HAP-1 (cell line): ENCODE measurements around the gene HERPUD2.
A peak's percentile ranks its signal among the peaks of the same experiment; 100 is the strongest.

Source experiments
- DNase-seq, 2 experiments: peaks; one replicate each; pipeline ENCODE4 v3.0.0-alpha.2; 2016 to 2020; ENCODE audit warnings: low spot score in 2 of 2
- H3K27me3 ChIP-seq: fragments of 250-450 bp; sonication (Bioruptor Pico); 2 replicates; pipeline ENCODE4 v1.5.1; 2020; ENCODE audit warnings: low read depth, mild to moderate bottlenecking, moderate library complexity
- H3K36me3 ChIP-seq: fragments of 250-450 bp; sonication (Bioruptor Pico); replicated peaks from 2 replicates; pipeline ENCODE4 v1.5.1; 2020; ENCODE audit warnings: mild to moderate bottlenecking
- H3K4me1 ChIP-seq: fragments of 250-450 bp; sonication (Bioruptor Pico); 2 replicates; pipeline ENCODE4 v1.5.1; 2020; ENCODE audit warnings: mild to moderate bottlenecking
- H3K4me3 ChIP-seq: fragments of 250-450 bp; sonication (Bioruptor Pico); 2 replicates; pipeline ENCODE4 v1.5.1; 2020; ENCODE audit warnings: mild to moderate bottlenecking, moderate library complexity
- H3K9me3 ChIP-seq: fragments of 250-450 bp; sonication (Bioruptor Pico); 2 replicates; pipeline ENCODE4 v1.5.1; 2020; ENCODE audit warnings: mild to moderate bottlenecking, moderate library complexity
- in situ Hi-C: fragments of 300-500 bp; cut with MboI; formaldehyde crosslinking; loops from 3 replicates; pipeline ENCODE4 v1.14.3; 2020; ENCODE audit warnings: low sequenced_read_pairs, inconsistent platforms, mixed read lengths

Gene HERPUD2

DNA sequence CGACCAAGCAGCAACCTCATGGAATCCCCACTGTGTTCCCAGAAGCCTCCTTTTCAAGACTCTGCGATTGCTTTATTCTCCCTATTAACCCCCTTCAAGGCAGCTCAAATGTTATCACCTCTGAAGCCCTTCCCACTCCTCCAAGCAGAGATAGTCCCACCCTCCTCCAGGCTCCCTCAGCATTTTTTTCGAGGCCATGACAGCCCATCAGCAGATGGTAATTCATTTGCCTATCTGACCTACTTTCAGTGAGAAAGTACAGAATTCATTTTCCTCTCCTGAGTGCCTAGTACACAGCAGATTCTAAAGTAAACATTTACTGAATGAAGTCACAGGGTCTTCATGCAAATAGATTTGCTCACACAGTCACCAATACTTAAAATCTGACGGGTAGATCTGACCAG is 47.8 kb downstream of the HERPUD2 start:
- Histone ChIP-seq H3K27me3 (no peaks in the 10 kb centered on the region), H3K4me3 (no peak overlapping the region), H3K9me3 (no peaks in the 10 kb centered on the region), H3K4me1 (peaks cover 8% of the 10 kb centered on the region), H3K36me3 (no peaks in the 10 kb centered on the region)
- no peak for DNase-seq
- in situ Hi-C loops, result no loop called here

DNA sequence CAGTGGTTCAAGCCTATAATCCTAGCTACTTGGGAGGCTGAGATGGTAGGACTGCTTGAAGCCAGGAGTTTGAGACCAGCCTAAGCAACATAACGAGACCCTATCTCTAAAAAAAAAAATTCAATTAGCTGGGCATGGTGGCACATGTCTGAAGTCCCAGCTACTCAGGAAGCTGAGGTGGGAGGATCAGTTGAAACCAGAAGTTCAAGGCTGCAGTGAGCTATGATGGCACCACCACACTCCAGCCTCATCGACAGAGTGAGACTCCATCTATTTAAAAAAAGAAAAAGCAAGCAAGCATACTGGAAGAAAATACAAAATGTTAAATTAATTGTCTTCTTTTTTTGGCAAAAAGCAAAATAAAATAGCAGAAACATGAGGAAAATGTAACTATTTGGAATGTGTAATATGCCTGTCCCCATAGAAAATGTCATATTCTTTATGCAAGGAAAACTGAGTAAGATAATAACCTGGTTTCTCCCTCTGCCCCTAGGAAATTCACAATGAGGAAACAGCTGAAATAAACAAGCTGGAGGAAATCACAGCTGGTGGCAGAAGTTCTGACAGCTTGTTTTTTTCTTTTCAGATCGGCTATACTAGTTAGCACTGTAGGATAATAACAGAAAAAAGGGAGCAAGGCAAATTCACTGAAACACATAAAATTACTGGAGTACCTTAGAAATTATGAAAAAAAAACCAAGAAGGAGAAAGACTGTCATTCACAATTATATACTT is 48.5 kb downstream of the HERPUD2 start:
- DNase-seq, result no peak

DNA sequence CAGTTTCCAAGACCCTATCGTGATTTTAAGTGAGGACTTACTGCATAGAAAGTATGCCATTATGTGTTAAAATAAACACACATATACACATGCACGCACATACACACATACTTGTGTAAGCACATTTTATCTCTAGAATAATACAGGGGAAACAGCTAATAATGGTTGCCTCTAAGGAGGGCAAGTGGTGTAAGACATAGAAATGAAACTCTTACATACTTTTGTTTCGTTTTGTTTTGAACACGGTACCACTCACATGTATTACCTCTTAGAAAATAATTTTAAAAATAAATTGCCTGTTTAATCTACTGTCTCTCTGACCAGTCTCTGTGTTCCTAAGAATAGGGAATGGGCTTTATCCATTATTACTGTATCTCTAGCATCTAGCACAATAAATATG is 49.2 kb downstream of the HERPUD2 start:
- Histone ChIP-seq H3K4me1 (peaks cover 8% of the 10 kb centered on the region), H3K4me3 (no peak overlapping the region), H3K27me3 (no peaks in the 10 kb centered on the region), H3K9me3 (no peaks in the 10 kb centered on the region), H3K36me3 (no peaks in the 10 kb centered on the region)
- DNase-seq, result no peak
- in situ Hi-C loops, result no loop called here

More for the DNA sequence above, 48.5 kb downstream of the HERPUD2 start:
- in situ Hi-C loops, result no loop called here
- Histone ChIP-seq H3K36me3 (no peaks in the 10 kb centered on the region), H3K4me3 (no peak overlapping the region), H3K9me3 (no peaks in the 10 kb centered on the region), H3K4me1 (peaks cover 8% of the 10 kb centered on the region), H3K27me3 (no peaks in the 10 kb centered on the region)

DNA sequence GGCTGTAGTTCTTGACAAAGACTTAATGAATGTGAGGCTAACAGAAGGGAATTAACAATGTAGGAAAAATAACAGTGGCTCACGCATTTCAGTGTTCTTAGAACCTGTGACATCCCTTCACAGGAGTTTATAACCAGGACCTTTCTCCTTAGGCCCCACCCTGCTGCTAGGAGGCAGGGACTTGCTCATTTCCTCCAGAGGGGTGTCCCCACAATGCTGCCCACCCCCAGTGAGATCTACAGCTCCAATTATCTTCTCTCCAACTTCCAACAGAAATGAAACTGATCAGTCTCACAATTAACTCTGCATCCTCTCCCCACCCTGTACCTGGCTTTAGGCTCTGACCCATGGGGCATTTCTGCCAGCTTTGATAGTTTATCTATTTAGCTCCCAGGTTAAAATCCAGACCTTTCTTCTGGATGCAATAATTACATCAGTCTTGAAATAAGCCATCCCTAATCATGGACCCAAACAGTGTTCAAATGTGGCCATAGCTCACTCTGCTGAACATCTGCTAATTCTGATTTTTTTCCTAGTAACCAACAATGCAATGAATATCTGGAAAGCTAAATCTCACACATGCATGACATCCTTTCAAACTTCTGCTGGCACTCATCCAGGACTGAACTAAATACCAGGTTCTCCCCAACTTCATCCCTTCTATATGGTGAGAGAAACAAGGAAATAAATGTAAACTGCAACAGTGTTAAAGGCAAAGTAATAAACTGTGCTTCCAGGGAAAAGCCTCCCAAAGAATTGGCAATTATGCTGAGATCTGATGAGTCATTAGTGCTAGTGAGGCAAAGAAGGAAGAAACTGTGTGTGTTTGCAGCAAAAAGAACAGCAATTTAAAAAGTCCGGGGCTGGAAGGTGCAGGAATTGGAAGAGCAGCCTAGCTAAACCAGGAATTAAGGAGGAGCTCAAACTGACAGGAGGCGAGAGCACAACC is 64.6 kb downstream of the HERPUD2 start:
- H3K36me3 ChIP-seq, result peaks cover 5% of the 10 kb centered on the region
- no peaks in the 10 kb centered on the region for H3K9me3 ChIP-seq
- H3K27me3 ChIP-seq, result no peaks in the 10 kb centered on the region
- no peak for DNase-seq
- peaks cover 3% of the 10 kb centered on the region; the same call in 1 of the 2 replicates for H3K4me1 ChIP-seq
- in situ Hi-C loops, result no loop called here
- no peak overlapping the region for H3K4me3 ChIP-seq

DNA sequence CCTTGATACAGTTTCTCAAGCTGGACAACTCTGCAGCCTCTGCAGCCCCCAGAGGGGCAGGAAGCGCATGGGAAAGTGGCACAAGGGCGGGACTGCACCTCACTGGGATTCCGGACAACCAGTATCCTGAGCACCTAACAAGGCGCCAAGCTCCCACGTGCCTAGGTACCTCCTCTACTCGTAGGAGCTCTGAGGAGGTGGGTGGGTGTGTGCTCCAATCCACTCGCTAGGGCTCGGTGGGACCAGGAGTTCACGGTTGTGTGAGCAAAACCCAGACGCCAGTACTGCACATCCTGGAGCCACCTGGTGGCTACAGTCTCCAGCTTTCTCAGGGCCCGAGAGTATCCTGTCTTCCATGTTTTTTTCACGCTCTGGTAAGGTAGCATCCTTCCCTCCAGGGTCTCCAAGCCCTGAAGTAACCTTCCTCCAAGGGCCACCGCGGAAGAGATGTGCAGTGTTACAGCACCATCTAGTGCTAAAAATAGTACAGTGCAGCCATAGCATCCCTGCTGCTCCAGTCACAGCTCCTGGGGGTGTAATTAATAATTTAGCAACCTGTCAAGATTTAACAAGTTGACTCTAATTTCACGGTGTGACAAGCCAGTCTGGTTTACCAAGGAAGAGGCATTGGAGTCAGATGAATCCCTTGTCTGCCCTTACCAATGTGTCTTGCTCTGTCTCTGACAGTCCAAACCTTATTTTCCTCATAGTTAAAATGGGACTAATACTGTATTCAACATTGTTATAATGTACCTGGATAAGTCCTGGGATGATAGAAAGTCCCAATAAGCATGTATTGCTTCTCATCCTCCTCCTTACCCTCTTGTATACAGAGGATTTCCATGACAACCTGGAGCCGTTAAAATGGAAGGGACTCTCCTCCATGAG is 70.4 kb downstream of the HERPUD2 start:
- DNase-seq, result peak; percentile 59 to 65
- Histone ChIP-seq H3K27me3 (no peaks in the 10 kb centered on the region), H3K9me3 (no peaks in the 10 kb centered on the region), H3K36me3 (no peaks in the 10 kb centered on the region; the same call in 1 of the 2 replicates), H3K4me3 (no peak overlapping the region), H3K4me1 (no peaks in the 10 kb centered on the region; the same call in 1 of the 2 replicates)
- in situ Hi-C loops, result no loop called here

DNA sequence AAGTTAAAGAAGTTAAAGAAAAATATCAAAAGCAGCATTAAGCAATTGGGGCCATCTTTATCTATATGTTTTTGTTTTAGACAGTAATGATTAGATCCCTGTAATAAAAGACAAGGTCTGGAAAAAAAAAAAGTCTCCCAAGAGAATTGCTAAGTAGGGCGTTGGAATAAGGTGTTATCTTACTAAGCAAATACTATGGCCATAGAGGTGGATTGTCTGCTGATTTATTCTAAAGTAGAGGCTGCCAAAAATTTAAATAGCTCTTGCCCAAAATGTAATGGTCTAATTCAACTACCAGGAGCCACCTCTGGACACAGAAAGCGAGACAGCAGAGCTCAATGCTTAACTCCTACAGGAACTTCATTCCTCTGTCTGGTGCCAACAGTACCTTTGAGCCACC is 71.6 kb downstream of the HERPUD2 start:
- DNase-seq, result no peak
- no peaks in the 10 kb centered on the region for H3K27me3 ChIP-seq
- H3K4me3 ChIP-seq, result no peak overlapping the region
- no peaks in the 10 kb centered on the region for H3K9me3 ChIP-seq
- no peaks in the 10 kb centered on the region; the same call in 1 of the 2 replicates for H3K36me3 ChIP-seq
- H3K4me1 ChIP-seq, result no peaks in the 10 kb centered on the region; the same call in 1 of the 2 replicates
- in situ Hi-C loops, result no loop called here

DNA sequence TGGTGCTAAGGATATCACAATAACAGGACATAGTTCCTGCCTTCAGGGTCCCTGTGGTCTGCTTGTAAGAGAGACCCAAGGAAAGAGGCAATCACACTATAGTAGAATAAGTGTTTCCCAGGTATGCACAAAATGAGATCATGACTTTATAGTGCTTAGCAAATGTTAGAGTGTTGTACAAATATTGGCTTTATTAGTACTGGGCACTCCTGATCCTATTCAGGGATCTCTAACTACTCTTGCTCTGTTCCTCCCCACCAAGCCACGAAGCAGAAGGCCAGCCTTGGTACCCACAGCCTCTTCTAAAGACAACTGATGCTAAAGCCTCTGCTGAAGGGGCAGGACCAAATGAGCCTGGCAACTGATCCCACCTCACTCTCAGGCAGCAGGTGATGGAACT is 75.1 kb downstream of the HERPUD2 start:
- H3K36me3 ChIP-seq, result no peaks in the 10 kb centered on the region
- no peaks in the 10 kb centered on the region for H3K27me3 ChIP-seq
- no peaks in the 10 kb centered on the region for H3K9me3 ChIP-seq
- in situ Hi-C loops, result no loop called here
- H3K4me1 ChIP-seq, result no peaks in the 10 kb centered on the region
- H3K4me3 ChIP-seq, result no peak overlapping the region
- no peak for DNase-seq

DNA sequence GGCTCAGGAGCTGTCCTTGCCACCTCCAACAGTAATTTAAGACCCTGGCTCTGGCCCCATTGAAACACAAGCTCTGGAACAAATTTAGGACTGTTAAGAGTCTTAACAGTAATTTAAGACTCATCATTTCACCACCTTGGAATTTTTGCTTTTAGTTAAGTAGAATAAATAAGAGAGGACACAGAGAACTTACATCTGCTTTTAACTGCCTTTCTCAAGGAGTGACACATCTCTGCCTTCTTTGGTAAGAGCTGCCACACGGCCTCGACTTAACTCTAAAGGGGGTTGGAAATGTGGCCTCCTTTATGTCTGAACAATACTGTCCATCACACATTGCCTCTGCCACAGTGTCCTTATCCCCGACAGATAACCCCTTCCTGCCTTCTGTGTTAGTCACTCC is 77.9 kb downstream of the HERPUD2 start:
- in situ Hi-C loops, result no loop called here
- DNase-seq, result no peak
- Histone ChIP-seq H3K36me3 (no peaks in the 10 kb centered on the region), H3K9me3 (no peaks in the 10 kb centered on the region), H3K27me3 (no peaks in the 10 kb centered on the region), H3K4me3 (no peak overlapping the region), H3K4me1 (no peaks in the 10 kb centered on the region)

DNA sequence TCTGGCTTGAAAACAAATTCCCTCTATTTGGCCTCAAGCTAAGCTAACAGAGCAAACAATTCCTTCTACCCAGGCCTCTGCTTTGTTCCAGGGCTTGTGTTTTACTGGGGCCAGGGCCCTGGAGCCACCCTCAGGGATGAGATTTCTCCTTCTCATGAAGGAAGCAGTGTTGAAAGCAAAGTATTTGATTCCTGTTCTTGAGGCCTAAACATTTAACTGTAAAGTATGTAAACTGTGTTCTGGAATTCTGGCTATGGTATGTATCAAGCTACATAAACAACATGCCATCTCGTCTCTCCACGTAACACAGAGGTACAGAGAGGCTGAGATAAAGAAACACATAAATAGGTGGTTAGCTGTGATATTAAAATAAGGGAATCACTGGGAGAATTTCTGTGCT is 81.8 kb downstream of the HERPUD2 start:
- no peaks in the 10 kb centered on the region for H3K9me3 ChIP-seq
- DNase-seq, result no peak
- no peaks in the 10 kb centered on the region for H3K4me1 ChIP-seq
- H3K27me3 ChIP-seq, result no peaks in the 10 kb centered on the region
- no peaks in the 10 kb centered on the region for H3K36me3 ChIP-seq
- H3K4me3 ChIP-seq, result no peak overlapping the region
- in situ Hi-C loops, result no loop called here

DNA sequence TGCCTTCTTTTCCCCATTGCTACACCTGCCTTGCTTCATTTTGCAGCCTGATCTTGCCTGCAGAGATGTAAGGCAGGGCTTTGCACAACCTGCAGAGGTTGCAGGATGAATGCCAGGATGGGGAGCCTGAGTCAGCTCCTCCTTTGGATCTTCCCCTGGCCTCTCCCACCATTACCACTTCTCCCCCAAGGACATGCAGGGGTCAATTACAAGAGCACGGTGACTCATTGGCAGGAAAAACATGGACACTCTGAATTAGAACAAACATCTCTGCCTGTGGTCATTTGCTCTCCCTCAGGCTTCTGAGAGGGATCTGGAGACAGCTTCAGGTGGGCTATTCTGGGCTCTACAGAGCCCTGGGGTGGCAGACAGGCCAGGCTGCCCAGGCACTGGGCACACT is 89.2 kb downstream of the HERPUD2 start:
- no peaks in the 10 kb centered on the region for H3K4me1 ChIP-seq
- in situ Hi-C loops, result no loop called here
- no peak overlapping the region for H3K4me3 ChIP-seq
- H3K36me3 ChIP-seq, result no peaks in the 10 kb centered on the region
- H3K27me3 ChIP-seq, result no peaks in the 10 kb centered on the region
- no peak for DNase-seq
- no peaks in the 10 kb centered on the region for H3K9me3 ChIP-seq

DNA sequence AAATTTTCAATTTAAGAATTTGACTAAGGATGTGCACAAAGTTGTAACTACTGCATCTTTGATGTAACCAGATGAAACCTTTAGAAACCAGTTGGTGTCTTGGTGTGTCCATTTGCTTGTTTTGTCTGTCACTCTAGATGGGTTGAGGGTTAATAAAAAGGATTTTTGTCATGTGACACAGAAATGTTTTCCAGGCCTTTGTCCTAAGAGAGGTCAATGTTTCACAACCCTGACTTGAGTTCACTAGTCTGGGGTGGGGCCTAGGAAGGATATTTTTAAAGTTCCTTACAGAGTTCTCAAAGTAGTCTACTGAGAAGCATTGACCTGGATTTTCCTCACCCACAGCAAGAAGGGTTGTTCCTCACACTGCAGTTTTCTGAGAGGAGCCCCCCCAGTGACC is 90.3 kb downstream of the HERPUD2 start:
- H3K27me3 ChIP-seq, result no peaks in the 10 kb centered on the region
- DNase-seq, result no peak
- H3K4me3 ChIP-seq, result no peak overlapping the region
- no peaks in the 10 kb centered on the region for H3K36me3 ChIP-seq
- H3K9me3 ChIP-seq, result no peaks in the 10 kb centered on the region
- in situ Hi-C loops, result no loop called here
- H3K4me1 ChIP-seq, result no peaks in the 10 kb centered on the region

DNA sequence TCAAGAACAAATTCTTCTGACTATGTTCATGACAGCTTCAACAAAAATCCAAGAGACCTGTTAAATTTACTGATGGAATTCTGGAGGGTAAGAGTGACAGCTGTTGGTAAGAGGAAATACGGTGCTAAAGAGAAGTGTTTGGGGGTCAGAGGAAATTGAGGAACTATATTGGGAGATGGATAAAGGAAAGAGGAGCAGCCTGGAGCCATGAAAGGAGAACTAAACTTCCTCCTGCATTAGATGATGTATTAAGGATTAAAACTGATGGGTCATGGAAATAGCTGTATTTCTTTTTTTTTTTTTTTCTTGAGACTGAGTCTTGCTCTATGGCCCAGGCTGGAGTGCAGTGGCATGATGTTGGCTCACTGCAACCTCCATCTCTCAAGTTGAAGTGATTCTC is 95.3 kb downstream of the HERPUD2 start:
- H3K36me3 ChIP-seq, result no peaks in the 10 kb centered on the region
- H3K9me3 ChIP-seq, result no peaks in the 10 kb centered on the region
- in situ Hi-C loops, result no loop called here
- DNase-seq, result no peak
- H3K4me3 ChIP-seq, result no peak overlapping the region
- no peaks in the 10 kb centered on the region for H3K27me3 ChIP-seq
- no peaks in the 10 kb centered on the region for H3K4me1 ChIP-seq

DNA sequence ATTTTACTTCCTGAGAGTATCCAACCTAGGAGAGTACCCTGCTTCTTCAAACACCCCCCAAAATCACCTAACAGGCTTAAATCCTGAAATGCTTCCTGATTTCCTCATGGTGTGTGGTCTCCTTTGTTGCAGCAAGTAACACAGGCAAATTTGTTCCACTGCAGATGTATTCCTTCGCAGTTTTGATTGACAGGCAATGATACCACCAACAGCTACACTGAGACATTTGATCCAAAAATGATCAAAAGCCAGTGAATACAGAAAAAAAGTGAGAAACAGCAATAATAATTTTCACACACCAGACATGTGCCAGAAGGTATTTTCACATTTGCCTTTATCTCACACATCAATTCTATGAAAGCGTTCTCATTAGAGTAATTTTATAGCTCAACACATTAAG is 95.9 kb downstream of the HERPUD2 start:
- in situ Hi-C loops, result no loop called here
- no peaks in the 10 kb centered on the region for H3K4me1 ChIP-seq
- no peaks in the 10 kb centered on the region for H3K27me3 ChIP-seq
- H3K36me3 ChIP-seq, result no peaks in the 10 kb centered on the region
- no peaks in the 10 kb centered on the region for H3K9me3 ChIP-seq
- DNase-seq, result no peak
- no peak overlapping the region for H3K4me3 ChIP-seq
